ENCODE measurements around the gene CNOT2. TPM values are rescaled to one million over a fixed set of nuclear protein-coding genes. Genes with fewer than 3 reads are reported as not detected.
A peak's percentile ranks its signal among the peaks of the same experiment; 100 is the strongest.

CNOT2 gene
- total and polyA plus RNA-seq, 4 experiments from 2014 or later = 93.5 to 121 (median 117) TPM

DNA sequence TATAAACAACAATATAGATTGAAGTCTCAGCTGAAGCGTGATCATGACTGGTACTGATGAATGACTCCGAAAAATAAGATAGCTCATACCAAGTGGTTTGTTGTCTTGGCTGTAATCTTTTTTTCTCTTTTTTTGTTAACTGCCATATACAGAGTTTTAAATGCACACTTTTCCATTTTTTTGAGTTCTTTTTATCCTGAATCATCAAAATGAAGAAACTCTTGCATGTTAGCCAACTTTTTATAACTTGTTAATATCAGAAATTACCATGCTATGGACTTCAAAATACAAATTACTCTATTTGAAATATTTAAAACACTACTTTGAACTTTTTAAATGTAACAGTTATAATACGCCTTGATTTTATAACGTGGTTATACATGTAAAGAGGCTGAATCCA lies 112.7 kb downstream of the CNOT2 start:
- H3K4me3 ChIP-seq (ENCODE audit: low read length in 2 of 2) = no peak overlapping the region
- no peaks in the 10 kb centered on the region for H3K9me3 ChIP-seq (ENCODE audit: control insufficient read depth in 1 of 2, low read length in 2 of 2)
- peaks cover 18 to 21% of the 10 kb centered on the region in 2 donors for H3K36me3 Mint-ChIP-seq
- no peak overlapping the region for H3K27ac Mint-ChIP-seq
- peaks cover 0 to 2% (median under 1%) of the 10 kb centered on the region in 4 donors for H3K4me1 Mint-ChIP-seq
- no peaks in the 10 kb centered on the region for H3K36me3 ChIP-seq (ENCODE audit: insufficient read depth, low read length)
- ChIA-PET CTCF (ENCODE audit: partially characterized antibody) (no interaction called here), POLR2A (ENCODE audit: partially characterized antibody) (interaction anchor here (1.3 kb wide), 1 partner anchor 11 kb away, joined by 5 read pairs; no protein-coding TSS in a partner anchor)
- H3K4me3 Mint-ChIP-seq = no peak overlapping the region
- H3K27ac ChIP-seq (ENCODE audit: low read depth, low read length) = no peak overlapping the region
- no peak for DNase-seq
- intact Hi-C loops (cut with micrococcal nuclease) = no loop called here
- H3K4me1 ChIP-seq (ENCODE audit: insufficient read depth, low read length) = no peaks in the 10 kb centered on the region
- H3K27me3 ChIP-seq (ENCODE audit: insufficient read depth, low read length) = no peaks in the 10 kb centered on the region
- H3K27me3 Mint-ChIP-seq = no peaks in the 10 kb centered on the region
- H3K9me3 Mint-ChIP-seq = no peaks in the 10 kb centered on the region

- H3K4me3 ChIP-seq (ENCODE audit: low read length in 2 of 2) = no peak overlapping the region
- DNase-seq = no peak
- Mint-ChIP-seq H3K9me3 (no peaks in the 10 kb centered on the region), H3K27ac (no peak overlapping the region), H3K27me3 (no peaks in the 10 kb centered on the region), H3K36me3 (peaks cover 4 to 9% of the 10 kb centered on the region in 2 donors), H3K4me1 (peaks cover 0 to 2% (median 1%) of the 10 kb centered on the region in 4 donors), H3K4me3 (no peak overlapping the region)
- no peaks in the 10 kb centered on the region for H3K9me3 ChIP-seq (ENCODE audit: control insufficient read depth in 1 of 2, low read length in 2 of 2)
- H3K36me3 ChIP-seq (ENCODE audit: insufficient read depth, low read length) = no peaks in the 10 kb centered on the region
- intact Hi-C loops (cut with micrococcal nuclease) = no loop called here
- peaks cover under 1% of the 10 kb centered on the region for H3K27me3 ChIP-seq (ENCODE audit: insufficient read depth, low read length)
- ChIA-PET CTCF (ENCODE audit: partially characterized antibody) (no interaction called here), POLR2A (ENCODE audit: partially characterized antibody) (no interaction called here)
- H3K27ac ChIP-seq (ENCODE audit: low read depth, low read length) = no peak overlapping the region
- H3K4me1 ChIP-seq (ENCODE audit: insufficient read depth, low read length) = no peaks in the 10 kb centered on the region
Observed at GRCh38 chr12:70359458-70360197, 116.4 kb downstream of the CNOT2 start.

DNA sequence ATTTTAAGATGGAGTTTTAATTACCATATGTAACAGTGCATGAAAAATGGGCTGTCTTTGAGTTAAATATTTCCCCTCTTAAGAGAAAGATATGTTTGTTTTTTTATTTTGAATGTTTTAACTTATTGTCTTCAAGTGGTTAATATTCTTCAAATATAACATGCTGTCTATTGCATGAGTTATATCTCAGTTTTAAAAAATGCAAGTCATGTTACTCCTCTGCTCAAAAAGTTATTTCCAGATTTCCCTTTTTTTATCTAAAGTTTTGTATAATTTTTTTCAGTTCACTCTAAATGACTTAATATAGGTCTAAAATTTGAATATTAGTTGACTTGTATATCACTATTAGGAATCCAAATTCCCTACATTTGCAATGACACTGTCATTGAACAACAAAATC lies 117.0 kb downstream of the CNOT2 start:
- H3K27me3 ChIP-seq (ENCODE audit: insufficient read depth, low read length) = peaks cover 5% of the 10 kb centered on the region
- DNase-seq = no peak
- ChIA-PET POLR2A (ENCODE audit: partially characterized antibody) (no interaction called here), CTCF (ENCODE audit: partially characterized antibody) (no interaction called here)
- no peaks in the 10 kb centered on the region for H3K9me3 ChIP-seq (ENCODE audit: control insufficient read depth in 1 of 2, low read length in 2 of 2)
- Mint-ChIP-seq H3K36me3 (peaks cover 0 to 5% of the 10 kb centered on the region in 2 donors), H3K4me1 (peaks cover 2 to 6% (median 5%) of the 10 kb centered on the region in 4 donors), H3K27me3 (no peaks in the 10 kb centered on the region), H3K4me3 (no peak overlapping the region), H3K27ac (no peak overlapping the region), H3K9me3 (no peaks in the 10 kb centered on the region)
- H3K27ac ChIP-seq (ENCODE audit: low read depth, low read length) = no peak overlapping the region
- intact Hi-C loops (cut with micrococcal nuclease) = no loop called here
- no peaks in the 10 kb centered on the region for H3K36me3 ChIP-seq (ENCODE audit: insufficient read depth, low read length)
- peaks cover 3% of the 10 kb centered on the region for H3K4me1 ChIP-seq (ENCODE audit: insufficient read depth, low read length)
- H3K4me3 ChIP-seq (ENCODE audit: low read length in 2 of 2) = no peak overlapping the region

DNA sequence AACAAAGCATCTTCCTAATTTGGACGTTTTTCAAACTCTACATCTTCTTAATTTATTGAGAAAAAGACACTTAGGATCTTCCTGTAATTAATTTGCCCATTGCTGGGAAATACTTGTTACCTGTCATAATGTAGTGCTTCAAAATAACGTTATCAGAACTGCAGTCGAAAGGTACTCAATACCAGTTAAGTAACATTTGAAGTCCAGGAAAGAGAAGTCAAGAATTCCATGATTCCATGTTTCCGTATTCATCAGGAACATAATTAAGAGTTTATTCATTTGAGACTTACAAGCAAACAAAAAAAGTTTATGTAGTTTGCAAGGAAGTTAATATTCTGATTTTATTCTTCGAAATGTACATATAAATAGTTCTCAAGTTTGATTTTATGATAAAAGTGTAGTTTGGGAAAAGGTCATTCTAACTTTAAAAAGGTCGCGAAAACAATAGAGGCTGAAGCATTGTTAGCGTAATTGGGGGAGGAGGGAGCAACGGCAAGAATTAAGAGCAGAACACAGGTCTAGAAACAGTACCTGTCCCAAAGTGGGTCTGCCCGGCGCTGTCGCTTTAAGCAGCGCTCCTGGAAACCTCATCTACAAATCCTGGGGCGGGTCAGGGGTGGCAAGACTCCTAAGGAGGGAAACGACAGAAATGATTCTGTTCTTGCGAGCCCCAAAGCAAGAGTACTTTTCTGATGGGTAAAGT lies 121.6 kb downstream of the CNOT2 start:
- Histone ChIP-seq H3K27ac (ENCODE audit: low read depth, low read length) (no peak overlapping the region), H3K9me3 (ENCODE audit: control insufficient read depth in 1 of 2, low read length in 2 of 2) (no peaks in the 10 kb centered on the region), H3K27me3 (ENCODE audit: insufficient read depth, low read length) (peaks cover 8% of the 10 kb centered on the region), H3K36me3 (ENCODE audit: insufficient read depth, low read length) (no peaks in the 10 kb centered on the region), H3K4me3 (ENCODE audit: low read length in 2 of 2) (peak overlapping the region in 1 of 2 donors; percentile 45), H3K4me1 (ENCODE audit: insufficient read depth, low read length) (peaks cover 14% of the 10 kb centered on the region)
- Mint-ChIP-seq H3K4me3 (peak overlapping the region; percentile 67 to 88 (median 81)), H3K36me3 (peaks cover 0 to 5% of the 10 kb centered on the region in 2 donors), H3K4me1 (peaks cover 8 to 22% (median 18%) of the 10 kb centered on the region in 4 donors), H3K9me3 (no peaks in the 10 kb centered on the region), H3K27me3 (peaks cover 2 to 4% of the 10 kb centered on the region in 2 donors), H3K27ac (peak overlapping the region in 4 of 7 donors; percentile 6 to 73 (median 68))
- DNase-seq = no peak
- CTCF ChIA-PET (ENCODE audit: partially characterized antibody) = no interaction called here
- POLR2A ChIA-PET (ENCODE audit: partially characterized antibody) = interaction anchor here (2.3 kb wide), 1 partner anchor 122 kb away, joined by 11 read pairs; the partner anchor contains the start of gene CNOT2
- intact Hi-C loops (cut with micrococcal nuclease) = loop anchor here (5.0 kb wide), 2 partner anchors 1392 to 1472 kb away; partner anchors contain the start of gene TBC1D15

DNA sequence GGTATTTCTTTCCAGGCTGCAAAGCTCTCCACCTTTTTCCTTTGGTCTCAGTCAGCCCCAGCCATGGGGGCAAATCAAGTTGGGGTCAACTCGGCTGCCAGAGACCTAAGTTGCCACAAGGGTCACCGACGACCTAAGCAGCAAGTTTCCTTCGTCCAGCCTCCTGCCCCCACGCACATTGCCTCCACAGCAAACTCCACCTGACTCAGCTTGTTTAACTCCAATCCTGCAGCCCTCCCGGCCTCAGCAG lies 122.1 kb downstream of the CNOT2 start:
- ChIA-PET POLR2A (ENCODE audit: partially characterized antibody) (no interaction called here), CTCF (ENCODE audit: partially characterized antibody) (interaction anchor here (0.9 kb wide), 1 partner anchor 121 kb away, joined by 3 read pairs; no protein-coding TSS in a partner anchor)
- H3K27ac Mint-ChIP-seq = peak overlapping the region in 1 of 7 donors; percentile 73
- peaks cover 0 to 5% of the 10 kb centered on the region in 2 donors for H3K36me3 Mint-ChIP-seq
- peak overlapping the region in 1 of 2 donors; percentile 45 for H3K4me3 ChIP-seq (ENCODE audit: low read length in 2 of 2)
- H3K27ac ChIP-seq (ENCODE audit: low read depth, low read length) = no peak overlapping the region
- no peaks in the 10 kb centered on the region for H3K9me3 ChIP-seq (ENCODE audit: control insufficient read depth in 1 of 2, low read length in 2 of 2)
- peak overlapping the region; percentile 67 to 88 (median 81) for H3K4me3 Mint-ChIP-seq
- H3K4me1 ChIP-seq (ENCODE audit: insufficient read depth, low read length) = peaks cover 14% of the 10 kb centered on the region
- intact Hi-C loops (cut with micrococcal nuclease) = loop anchor here (5.0 kb wide), 2 partner anchors 1392 to 1472 kb away; partner anchors contain the start of gene TBC1D15
- peaks cover 8% of the 10 kb centered on the region for H3K27me3 ChIP-seq (ENCODE audit: insufficient read depth, low read length)
- no peak for DNase-seq
- H3K27me3 Mint-ChIP-seq = peaks cover 2 to 4% of the 10 kb centered on the region in 2 donors
- H3K36me3 ChIP-seq (ENCODE audit: insufficient read depth, low read length) = no peaks in the 10 kb centered on the region
- no peaks in the 10 kb centered on the region for H3K9me3 Mint-ChIP-seq
- H3K4me1 Mint-ChIP-seq = peaks cover 8 to 22% (median 18%) of the 10 kb centered on the region in 4 donors

GRCh38 chr12:70365648-70366518 lies 122.7 kb downstream of the CNOT2 start, which contains the start of gene KCNMB4:
TSS of gene KCNMB4 (plus strand) at chr12:70366290. CDS start at chr12:70366735, 445 bp downstream.
- Mint-ChIP-seq H3K27ac (peak within 1 kb of the TSS in 6 of 7 donors; percentile 65 to 89 (median 85)), H3K9me3 (no peaks in the 10 kb centered on the region), H3K27me3 (peaks cover 2 to 4% of the 10 kb centered on the region in 2 donors), H3K4me3 (peak within 1 kb of the TSS; percentile 92 to 99 (median 94)), H3K4me1 (peaks cover 8 to 22% (median 18%) of the 10 kb centered on the region in 4 donors), H3K36me3 (peaks cover 0 to 5% of the 10 kb centered on the region in 2 donors)
- DNase-seq = peak; percentile 59 to 78 (median 63)
- ChIA-PET POLR2A (ENCODE audit: partially characterized antibody) (interaction anchor here (0.8 to 2.7 kb wide), 5 partner anchors 9 to 122 kb away, joined by 3 to 24 read pairs (median 4); partner anchors contain the start of gene CNOT2), CTCF (ENCODE audit: partially characterized antibody) (interaction anchor here (0.9 kb wide), 1 partner anchor 122 kb away, joined by 3 read pairs; no protein-coding TSS in a partner anchor)
- H3K36me3 ChIP-seq (ENCODE audit: insufficient read depth, low read length) = no peaks in the 10 kb centered on the region
- H3K4me3 ChIP-seq (ENCODE audit: low read length in 2 of 2) = peak within 1 kb of the TSS; percentile 11 to 78
- H3K27me3 ChIP-seq (ENCODE audit: insufficient read depth, low read length) = peaks cover 8% of the 10 kb centered on the region
- H3K27ac ChIP-seq (ENCODE audit: low read depth, low read length) = peak within 1 kb of the TSS; percentile 3
- H3K9me3 ChIP-seq (ENCODE audit: control insufficient read depth in 1 of 2, low read length in 2 of 2) = no peaks in the 10 kb centered on the region
- H3K4me1 ChIP-seq (ENCODE audit: insufficient read depth, low read length) = peaks cover 14% of the 10 kb centered on the region
- intact Hi-C loops (cut with micrococcal nuclease) = loop anchor here (1.0 to 5.0 kb wide), 5 partner anchors 8 to 1471 kb away; partner anchors contain the start of genes CNOT2, RAB3IP and TBC1D15
